Thyroid gland (tissue), 4 donors: ENCODE measurements around the gene GALNT1.

Experiments used
- CTCF ChIP-seq, 6 experiments: fragments of 200-600 bp in 3 of 6; fragments of 450-650 bp in 3 of 6; sonication (generic) in 3 of 6; IDR thresholded peaks; one replicate each; pipeline ENCODE4 v1.5.1; 2016 to 2019; ENCODE audit warnings: antibody characterized with exemption in 6 of 6, mild to moderate bottlenecking in 2 of 6, inconsistent platforms in 1 of 6, moderate library complexity in 1 of 6
- POLR2A ChIP-seq, 2 donors: fragments of 450-650 bp; IDR thresholded peaks; one replicate each; pipeline ENCODE4 v1.6.1; 2017; ENCODE audit warnings: antibody characterized with exemption in 2 of 2, mild to moderate bottlenecking in 2 of 2, moderate library complexity in 1 of 2

GRCh38 chr18:35564795-35565453, 16.6 kb upstream of the GALNT1 start:
- TF ChIP-seq CTCF (IDR thresholded peaks at IDR 0.05) (no peak), POLR2A (IDR thresholded peaks at IDR 0.05) (no peak)
